PC-3 (cell line): Measurements from ENCODE around the gene LPAR1.

Experiments used
- CTCF ChIP-seq: fragments of 300-600 bp; sonication (generic); conservative IDR thresholded peaks from 2 replicates; pipeline ENCODE4 v1.5.1; 2017; ENCODE audit warnings: antibody characterized with exemption, low read depth, mild to moderate bottlenecking, low read length
- EZH2phosphoT487 ChIP-seq: fragments of 300-600 bp; sonication (generic); IDR thresholded peaks from 2 replicates; pipeline ENCODE4 v1.6.1; 2018; ENCODE audit warnings: mild to moderate bottlenecking, antibody characterized with exemption, low read length, borderline replicate concordance

- TF ChIP-seq CTCF = no peak; the same call in 1 of the 2 replicates
- no peak for TF ChIP-seq EZH2phosphoT487
Measured at GRCh38 chr9:110874963-110875674, 163.2 kb downstream of the LPAR1 start.
